Left ventricle myocardium inferior (tissue), 1 donor: ENCODE measurements around the gene OTULINL. TPM values are rescaled to one million over a fixed set of nuclear protein-coding genes. Genes with fewer than 3 reads are reported as not detected.
A peak's percentile ranks its signal among the peaks of the same experiment; 100 is the strongest.

Experiments
- DNase-seq: peaks from one replicate; pipeline ENCODE4 v3.0.0-alpha.2; 2020
- H3K27ac ChIP-seq: fragments of 200-600 bp; replicated peaks from 2 replicates; pipeline ENCODE4 v1.8.0; 2021
- H3K27me3 ChIP-seq: fragments of 200-600 bp; 2 replicates; pipeline ENCODE4 v1.8.0; 2021; ENCODE audit warnings: low read depth
- H3K36me3 ChIP-seq: fragments of 200-600 bp; 2 replicates; pipeline ENCODE4 v1.8.0; 2021
- H3K4me1 ChIP-seq: fragments of 200-600 bp; 2 replicates; pipeline ENCODE4 v1.8.0; 2021
- H3K4me3 ChIP-seq: fragments of 200-600 bp; 2 replicates; pipeline ENCODE4 v1.8.0; 2021; ENCODE audit warnings: mild to moderate bottlenecking, moderate library complexity
- H3K9me3 ChIP-seq: fragments of 200-600 bp; replicated peaks from 2 replicates; pipeline ENCODE4 v1.8.0; 2021
- CTCF ChIP-seq: fragments of 200-600 bp; IDR thresholded peaks from 2 replicates; pipeline ENCODE4 v1.8.0; 2021; ENCODE audit warnings: antibody characterized with exemption, mild to moderate bottlenecking, borderline replicate concordance
- intact Hi-C: fragments of 100-400 bp; cut with micrococcal nuclease; formaldehyde crosslinking; loops from one replicate; pipeline ENCODE4 v1.11.0; 2022
- total RNA-seq: library from RNA; stranded (reverse); fragmentation: NEBNext Ultra II Directional; extraction: Animal tissue kit (Norgen Biotek cat#: 25700); gene quantifications from one replicate; pipeline ENCODE4 v1.2.1, GENCODE V29; 2021
- donor health status: DM: no; HTN: yes; CAD: no; lungs with severe emphysema.

The OTULINL gene
- total RNA-seq, 1 donor from 2014 or later, result 3.8 TPM

DNA sequence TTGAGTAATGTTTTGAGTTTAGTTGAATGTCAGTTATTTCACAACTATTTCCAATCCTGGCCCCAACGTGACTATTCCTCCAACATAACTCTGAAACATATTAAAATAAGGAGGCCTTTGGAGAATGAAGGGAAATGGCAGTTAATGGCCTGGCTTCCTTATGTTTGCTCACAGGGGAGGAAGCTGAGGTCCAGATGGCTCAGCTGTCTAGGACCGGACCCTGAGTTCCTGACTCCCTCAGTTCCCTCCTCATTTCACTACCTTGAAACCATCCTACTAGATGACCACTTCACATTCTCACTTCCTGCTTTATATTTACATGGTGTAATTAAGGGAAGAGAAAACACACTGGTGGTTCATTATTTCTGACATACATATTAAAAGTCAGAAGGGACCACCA, 6.6 kb downstream of the OTULINL start:
- no peak for TF ChIP-seq CTCF
- Histone ChIP-seq H3K4me1 (no peaks in the 10 kb centered on the region), H3K36me3 (no peaks in the 10 kb centered on the region), H3K4me3 (no peak overlapping the region), H3K9me3 (no peaks in the 10 kb centered on the region), H3K27ac (peak overlapping the region; percentile 16), H3K27me3 (peaks cover 9% of the 10 kb centered on the region)
- DNase-seq, result no peak
- intact Hi-C loops, result no loop called here

GRCh38 chr5:14588758-14589543, 7.4 kb downstream of the OTULINL start:
- no peak for TF ChIP-seq CTCF
- Histone ChIP-seq H3K36me3 (no peaks in the 10 kb centered on the region), H3K27ac (no peak overlapping the region), H3K4me3 (no peak overlapping the region), H3K27me3 (peaks cover 6% of the 10 kb centered on the region), H3K4me1 (no peaks in the 10 kb centered on the region), H3K9me3 (no peaks in the 10 kb centered on the region)
- intact Hi-C loops, result no loop called here
- no peak for DNase-seq

DNA sequence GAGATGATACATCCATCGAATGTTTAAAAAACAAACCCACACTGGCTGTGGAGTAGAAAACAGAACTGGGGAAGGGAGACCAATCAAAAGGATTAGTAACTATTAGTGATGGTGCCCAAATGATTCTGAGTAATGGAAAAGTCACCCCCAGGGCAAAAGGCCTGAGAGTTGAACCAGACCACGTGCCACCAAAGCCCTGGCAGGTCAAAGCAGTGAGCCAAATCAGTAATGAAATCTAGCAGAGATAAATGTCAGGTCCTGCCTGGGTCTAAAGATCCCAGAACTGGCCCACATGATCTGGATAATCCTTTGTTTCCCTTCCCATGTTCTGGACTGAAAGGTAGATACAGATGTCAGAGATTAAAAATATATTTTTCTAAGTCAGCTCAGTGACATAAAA, 9.4 kb downstream of the OTULINL start:
- intact Hi-C loops, result no loop called here
- no peak overlapping the region for H3K4me3 ChIP-seq
- no peak for TF ChIP-seq CTCF
- H3K36me3 ChIP-seq, result no peaks in the 10 kb centered on the region
- no peaks in the 10 kb centered on the region for H3K9me3 ChIP-seq
- H3K27ac ChIP-seq, result no peak overlapping the region
- no peaks in the 10 kb centered on the region for H3K4me1 ChIP-seq
- peaks cover 6% of the 10 kb centered on the region for H3K27me3 ChIP-seq
- DNase-seq, result no peak

DNA sequence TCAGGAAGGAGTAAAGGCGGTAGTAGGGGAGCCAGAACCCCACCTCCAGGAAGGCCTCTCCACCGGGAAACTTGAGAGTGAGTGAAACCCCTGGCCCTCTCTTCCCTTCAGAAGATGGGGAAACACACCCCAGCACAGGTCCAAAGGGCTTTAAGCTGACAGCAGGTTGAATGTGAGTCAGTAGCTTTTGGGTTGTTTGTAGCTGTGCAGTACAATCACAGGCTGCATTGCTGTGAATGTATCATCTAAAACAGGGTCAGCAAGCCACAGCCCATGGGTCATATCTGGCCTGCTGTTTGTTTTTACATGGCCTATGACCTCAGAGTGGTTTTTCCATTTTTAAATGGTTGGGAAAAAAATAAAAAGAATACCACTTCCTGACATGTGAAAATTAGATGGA, 10.0 kb downstream of the OTULINL start:
- intact Hi-C loops, result no loop called here

GRCh38 chr5:14593326-14594021, 11.9 kb downstream of the OTULINL start:
- no peak for TF ChIP-seq CTCF
- intact Hi-C loops, result no loop called here
- no peak overlapping the region for H3K27ac ChIP-seq
- no peak for DNase-seq
- H3K36me3 ChIP-seq, result no peaks in the 10 kb centered on the region
- peaks cover 3% of the 10 kb centered on the region for H3K27me3 ChIP-seq
- no peaks in the 10 kb centered on the region for H3K4me1 ChIP-seq
- H3K4me3 ChIP-seq, result no peak overlapping the region
- no peaks in the 10 kb centered on the region for H3K9me3 ChIP-seq

More for the DNA sequence above, 10.0 kb downstream of the OTULINL start:
- no peak overlapping the region for H3K4me3 ChIP-seq
- no peaks in the 10 kb centered on the region for H3K36me3 ChIP-seq
- TF ChIP-seq CTCF, result no peak
- peaks cover 10% of the 10 kb centered on the region for H3K27me3 ChIP-seq
- no peak for DNase-seq
- no peak overlapping the region for H3K27ac ChIP-seq
- H3K4me1 ChIP-seq, result no peaks in the 10 kb centered on the region
- H3K9me3 ChIP-seq, result no peaks in the 10 kb centered on the region
